K562 (cell line): Measurements from ENCODE around the gene PARPBP. TPM values are rescaled to one million over a fixed set of nuclear protein-coding genes. Genes with fewer than 3 reads are reported as not detected.

ENCODE experiments used
- ARID3A ChIP-seq: IDR thresholded peaks from 2 replicates; pipeline ENCODE4 v1.6.1; 2012; ENCODE audit warnings: low read depth, low read length, improper control_type of control experiment, borderline replicate concordance
- E2F5 ChIP-seq: sonication (generic); formaldehyde crosslinking; IDR thresholded peaks from 2 replicates; pipeline ENCODE4 v1.8.0; 2022; ENCODE audit warnings: mild to moderate bottlenecking, missing genetic modification reagents
- IFI16 ChIP-seq: fragments of 250-450 bp; sonication (Bioruptor Pico); IDR thresholded peaks from 2 replicates; pipeline ENCODE4 v2.1.2; 2022; ENCODE audit warnings: mild to moderate bottlenecking, inconsistent platforms
- MTF1 ChIP-seq: fragments of 250-450 bp; sonication (Bioruptor Pico); IDR thresholded peaks from 2 replicates; pipeline ENCODE4 v1.9.0; 2021; ENCODE audit warnings: moderate library complexity, mild to moderate bottlenecking, inconsistent platforms, borderline replicate concordance
- SAP30 ChIP-seq: fragments of 200-600 bp; sonication (generic); IDR thresholded peaks from 2 replicates; pipeline ENCODE4 v1.6.1; 2012; ENCODE audit warnings: borderline replicate concordance, low read depth, mild to moderate bottlenecking, moderate library complexity, low read length, control low read depth, inconsistent platforms; ENCODE audit not compliant: insufficient read depth, poor library complexity, severe bottlenecking
- ZBTB2 ChIP-seq: fragments of 450-650 bp; IDR thresholded peaks from 2 replicates; pipeline ENCODE4 v1.6.1; 2016; ENCODE audit warnings: antibody characterized with exemption
- ZNF318 ChIP-seq, 2 experiments: fragments of 450-650 bp; IDR thresholded peaks; 2 replicates each; pipeline ENCODE4 v1.6.1; 2016; ENCODE audit warnings: mild to moderate bottlenecking in 2 of 2, borderline replicate concordance in 1 of 2, low read depth in 1 of 2, moderate library complexity in 1 of 2
- polyA plus RNA-seq, 8 experiments: library from polyadenylated mRNA; depleted of rRNA in 4 of 8; stranded (reverse) in 5 of 8; unstranded in 3 of 8; fragments of >200 nt; fragmentation: Nextera tagmentation in 2 of 8; fragmentation: Illumina TruSeq in 1 of 8; extraction: Ambion mirVana in 2 of 8; extraction: Trizol in 1 of 8; gene quantifications; 2 replicates each; pipeline versions ENCODE4 v1.2.1 to v1.2.3, GENCODE V29; 2011 to 2014; ENCODE audit warnings: inconsistent platforms in 1 of 8, missing spikeins in 1 of 8
- total RNA-seq, 7 experiments: library from RNA; depleted of rRNA in 6 of 7; stranded (reverse); fragments of >200 nt in 6 of 7; fragmentation: Illumina TruSeq in 2 of 7; extraction: Trizol in 2 of 7; gene quantifications; 2 replicates each; pipeline versions ENCODE4 v1.2.1 to v1.2.3, GENCODE V29; 2011 to 2021; ENCODE audit warnings: low replicate concordance in 1 of 7

PARPBP gene
- total and polyA plus RNA-seq, 9 of the 15 experiments (the other 6 are each of a cell fraction or from before 2014, with no cell fraction given): 26.1 to 62.5 (median 49.0) TPM

- no peak for TF ChIP-seq ZNF318 (IDR thresholded peaks at IDR 0.05; ENCODE audit: borderline replicate concordance in 1 of 2, low read depth in 1 of 2)
- no peak for TF ChIP-seq IFI16 (CRISPR knock-in tag)
- TF ChIP-seq SAP30: no peak
- TF ChIP-seq ARID3A: no peak
- no peak for TF ChIP-seq ZBTB2
- no peak for TF ChIP-seq MTF1 (CRISPR knock-in tag)
- no peak for TF ChIP-seq E2F5 (CRISPR knock-in tag)
Observed at GRCh38 chr12:102095677-102096263, 24.2 kb upstream of the PARPBP start (continued).
